Articular chondrocyte of knee joint (primary cell): ENCODE results near the gene LYPD5. TPM values are rescaled to one million over a fixed set of nuclear protein-coding genes. Genes with fewer than 3 reads are reported as not detected.

ENCODE experiments used
- total RNA-seq: library from RNA; depleted of rRNA; stranded (reverse); fragments of >200 nt; gene quantifications from 2 replicates; pipeline ENCODE4 v1.2.3, GENCODE V29; 2012

Gene LYPD5
- 0.65 and 1.1 TPM in 2 replicates for total RNA-seq

GRCh38 chr19:43802216-43802951 lies at the start of gene LYPD5:
Gene LYPD5 (minus strand): TSS chr19:43802447. CDS start chr19:43802380, 67 bp downstream.

GRCh38 chr19:43826787-43827754 lies 24.8 kb upstream of the LYPD5 start, which contains the start of gene ZNF283:
Gene ZNF283 (plus strand): TSS chr19:43827321. CDS start chr19:43833505, 6,184 bp downstream.

GRCh38 chr19:43780706-43781525 lies 21.3 kb downstream of the LYPD5 start, which contains the start of gene KCNN4:
Gene KCNN4 (minus strand): TSS chr19:43780973. CDS start chr19:43780861, 112 bp downstream.

GRCh38 chr19:43754503-43755255 lies 47.6 kb downstream of the LYPD5 start, which contains the start of gene SMG9:
Gene SMG9 (minus strand): TSS chr19:43754962. CDS start chr19:43750741, 4,221 bp downstream.

Other genes starting within 250 kb of the LYPD5 start
- 13.7 and 18.6 TPM in 2 replicates for gene XRCC1, start 226.9 kb downstream of the LYPD5 start, total RNA-seq
- gene PINLYP, start 226.6 kb downstream of the LYPD5 start, total RNA-seq: 1.8 and 3.8 TPM in 2 replicates
- gene IRGQ, start 206.3 kb downstream of the LYPD5 start, total RNA-seq: 18.3 and 19.3 TPM in 2 replicates
- gene ZNF576, start 205.9 kb downstream of the LYPD5 start, total RNA-seq: 7.1 and 9.1 TPM in 2 replicates
- not detected in 2 replicates for gene SRRM5, start 190.4 kb downstream of the LYPD5 start, total RNA-seq
- 17.7 and 21.6 TPM in 2 replicates for gene ZNF428, start 182.8 kb downstream of the LYPD5 start, total RNA-seq
- 0.26 and 0.43 TPM in 2 replicates for gene CADM4, start 162.6 kb downstream of the LYPD5 start, total RNA-seq
- gene PLAUR, start 132.3 kb downstream of the LYPD5 start, total RNA-seq: 36.2 and 38.2 TPM in 2 replicates
- not detected in 2 replicates for gene IRGC, start 86.4 kb downstream of the LYPD5 start, total RNA-seq
- gene SMG9, start 47.5 kb downstream of the LYPD5 start, total RNA-seq: 16.5 and 16.8 TPM in 2 replicates
- gene KCNN4, start 21.5 kb downstream of the LYPD5 start, total RNA-seq: 3.9 and 6.1 TPM in 2 replicates
- 19.1 and 20.4 TPM in 2 replicates for gene ZNF283, start 24.9 kb upstream of the LYPD5 start, total RNA-seq
- 1.3 and 5.9 TPM in 2 replicates for gene ZNF404, start 81.5 kb upstream of the LYPD5 start, total RNA-seq
- 13.9 and 22.3 TPM in 2 replicates for gene ZNF45, start 132.8 kb upstream of the LYPD5 start, total RNA-seq
- 10.5 and 15.5 TPM in 2 replicates for gene ZNF221, start 148.8 kb upstream of the LYPD5 start, total RNA-seq
- gene ZNF155, start 181.7 kb upstream of the LYPD5 start, total RNA-seq: 9.9 and 11.7 TPM in 2 replicates
- gene ZNF230, start 200.5 kb upstream of the LYPD5 start, total RNA-seq: 4.8 and 5.2 TPM in 2 replicates
- gene ZNF222, start 222.9 kb upstream of the LYPD5 start, total RNA-seq: 7.2 and 11.3 TPM in 2 replicates
- gene ZNF223, start 249.6 kb upstream of the LYPD5 start, total RNA-seq: 6.4 and 7.1 TPM in 2 replicates